ENCODE results near the gene E2F2. TPM values are rescaled to one million over a fixed set of nuclear protein-coding genes. Genes with fewer than 3 reads are reported as not detected.
A peak's percentile ranks its signal among the peaks of the same experiment; 100 is the strongest.

Gene E2F2
- total RNA-seq, 2 donors from 2014 or later, result 8.2 to 32.9 TPM

- no peaks in the 10 kb centered on the region for H3K36me3 ChIP-seq
- DNase-seq, result peak; percentile 61
- intact Hi-C loops (cut with DNase I), result no loop called here
- no peaks in the 10 kb centered on the region for H3K9me3 ChIP-seq
- H3K4me3 ChIP-seq, result no peak overlapping the region
- TF ChIP-seq CTCF (IDR thresholded peaks at IDR 0.05), result no peak
- peak overlapping the region; percentile 27 to 76 for H3K9ac ChIP-seq (ENCODE audit: low read depth in 2 of 2, low read length in 2 of 2)
- H3K27ac ChIP-seq, result peak overlapping the region; percentile 82
- no peaks in the 10 kb centered on the region for H3K27me3 ChIP-seq
- H3K4me1 ChIP-seq, result peaks cover 30% of the 10 kb centered on the region
Observed at GRCh38 chr1:23525558-23526250, 5.3 kb downstream of the E2F2 start.

DNA sequence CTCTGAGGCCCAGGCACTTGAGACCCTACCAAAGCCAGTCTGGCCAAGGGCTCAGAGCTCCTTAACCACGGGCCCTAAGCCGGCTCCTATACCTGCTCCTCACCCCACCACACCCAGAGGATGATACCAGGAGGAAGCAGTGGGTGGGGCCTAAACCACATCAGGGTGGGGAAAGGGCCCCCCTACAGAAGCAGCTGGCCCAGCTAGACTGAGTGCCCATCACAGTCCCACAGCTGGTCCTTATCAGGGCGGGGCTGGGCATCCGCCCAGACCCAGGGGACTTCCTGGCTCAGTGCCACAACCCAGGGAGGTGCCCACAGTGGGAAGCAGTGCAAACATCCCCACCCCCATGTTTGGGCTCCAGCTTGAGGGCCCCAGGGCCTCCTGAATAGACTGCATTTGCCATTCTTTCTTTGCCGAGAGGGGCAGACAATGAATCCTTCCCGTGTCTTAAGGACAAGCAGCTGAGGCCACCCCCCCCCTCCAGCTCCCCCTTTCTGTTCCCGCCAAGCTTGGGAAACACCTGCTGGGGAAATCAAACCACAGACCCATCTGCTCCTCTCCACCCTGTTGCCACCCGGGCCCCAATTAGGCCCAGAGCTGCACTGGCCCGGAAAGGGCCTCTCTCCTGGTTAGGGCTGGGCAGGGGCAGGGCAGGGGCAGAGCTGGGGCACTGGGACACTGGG lies 6.2 kb downstream of the E2F2 start:
- Histone ChIP-seq H3K9me3 (no peaks in the 10 kb centered on the region), H3K4me3 (no peak overlapping the region), H3K36me3 (no peaks in the 10 kb centered on the region), H3K9ac (ENCODE audit: low read depth in 2 of 2, low read length in 2 of 2) (peak overlapping the region; percentile 48 to 76), H3K27me3 (no peaks in the 10 kb centered on the region), H3K4me1 (peaks cover 30% of the 10 kb centered on the region), H3K27ac (peak overlapping the region; percentile 82)
- no peak for TF ChIP-seq CTCF (IDR thresholded peaks at IDR 0.05)
- intact Hi-C loops (cut with DNase I), result no loop called here
- peak; percentile 92 for DNase-seq

DNA sequence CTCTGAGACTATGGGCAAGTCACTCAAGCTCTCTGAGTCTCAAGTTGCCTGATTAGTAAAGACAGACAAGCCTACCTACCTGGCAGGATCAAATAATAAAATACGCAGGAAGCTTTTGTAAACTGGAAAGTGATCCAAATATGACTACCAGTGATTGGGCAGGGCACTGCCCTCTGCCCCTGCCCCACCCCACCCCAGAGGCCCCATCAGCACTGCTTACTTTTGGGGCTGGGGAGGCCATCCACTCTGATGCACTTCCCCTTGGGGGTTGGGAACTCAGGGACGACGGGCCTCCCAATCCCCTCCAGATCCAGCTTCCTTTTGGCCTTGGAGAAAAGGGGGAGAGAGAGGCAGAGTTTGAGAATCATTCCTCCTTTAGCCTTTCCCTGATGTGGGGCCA lies 6.9 kb downstream of the E2F2 start:
- peak overlapping the region; percentile 48 to 76 for H3K9ac ChIP-seq (ENCODE audit: low read depth in 2 of 2, low read length in 2 of 2)
- TF ChIP-seq CTCF (IDR thresholded peaks at IDR 0.05), result no peak
- peak; percentile 78 for DNase-seq
- no peaks in the 10 kb centered on the region for H3K36me3 ChIP-seq
- H3K9me3 ChIP-seq, result no peaks in the 10 kb centered on the region
- intact Hi-C loops (cut with DNase I), result no loop called here
- peak overlapping the region; percentile 82 for H3K27ac ChIP-seq
- no peak overlapping the region for H3K4me3 ChIP-seq
- peaks cover 30% of the 10 kb centered on the region for H3K4me1 ChIP-seq
- H3K27me3 ChIP-seq, result no peaks in the 10 kb centered on the region

GRCh38 chr1:23522244-23522982 lies 8.6 kb downstream of the E2F2 start:
- H3K9ac ChIP-seq (ENCODE audit: low read depth in 2 of 2, low read length in 2 of 2), result no peak overlapping the region
- no peaks in the 10 kb centered on the region for H3K36me3 ChIP-seq
- intact Hi-C loops (cut with DNase I), result no loop called here
- no peaks in the 10 kb centered on the region for H3K9me3 ChIP-seq
- no peaks in the 10 kb centered on the region for H3K27me3 ChIP-seq
- H3K4me1 ChIP-seq, result peaks cover 27% of the 10 kb centered on the region
- no peak for DNase-seq
- TF ChIP-seq CTCF (IDR thresholded peaks at IDR 0.05), result no peak
- no peak overlapping the region for H3K27ac ChIP-seq
- no peak overlapping the region for H3K4me3 ChIP-seq

DNA sequence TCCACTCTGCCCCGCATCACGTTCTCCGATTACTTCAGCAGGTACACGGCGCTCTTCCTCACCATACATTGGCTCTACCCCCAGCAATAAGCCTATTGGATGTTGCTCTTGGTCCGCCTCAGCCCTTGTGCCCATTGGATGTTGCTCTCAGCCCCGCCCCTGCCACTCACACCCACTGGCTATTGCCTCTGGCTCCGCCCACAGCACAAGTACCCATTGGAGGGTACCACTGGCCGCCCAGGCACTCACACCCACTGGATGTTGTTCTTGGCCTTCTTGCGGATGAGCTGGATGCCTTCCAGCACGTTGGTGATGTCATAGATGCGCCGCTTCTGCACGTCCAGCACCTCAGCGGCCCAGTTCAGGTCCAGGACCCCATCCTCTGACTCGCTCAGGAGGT lies 9.4 kb downstream of the E2F2 start:
- no peak for TF ChIP-seq CTCF (IDR thresholded peaks at IDR 0.05)
- H3K9me3 ChIP-seq, result no peaks in the 10 kb centered on the region
- no peak for DNase-seq
- H3K9ac ChIP-seq (ENCODE audit: low read depth in 2 of 2, low read length in 2 of 2), result no peak overlapping the region
- H3K4me1 ChIP-seq, result peaks cover 20% of the 10 kb centered on the region
- H3K27ac ChIP-seq, result no peak overlapping the region
- intact Hi-C loops (cut with DNase I), result no loop called here
- H3K4me3 ChIP-seq, result no peak overlapping the region
- no peaks in the 10 kb centered on the region for H3K36me3 ChIP-seq
- no peaks in the 10 kb centered on the region for H3K27me3 ChIP-seq

Data from colonic mucosa (tissue), 4 donors.